IPS DF 4.7 (cell line): ENCODE results near the gene RAC2.
"Not testable (repeated sequence)": the region's sequence is repeated elsewhere in the genome, so short reads cannot be mapped to it uniquely, and the experiment has no call there.

ENCODE experiments used
- DNase-seq: peaks from one replicate; pipeline ENCODE4 v3.0.0-alpha.2; 2013; ENCODE audit warnings: low spot score; ENCODE audit errors: extremely low read depth

Gene RAC2

DNA sequence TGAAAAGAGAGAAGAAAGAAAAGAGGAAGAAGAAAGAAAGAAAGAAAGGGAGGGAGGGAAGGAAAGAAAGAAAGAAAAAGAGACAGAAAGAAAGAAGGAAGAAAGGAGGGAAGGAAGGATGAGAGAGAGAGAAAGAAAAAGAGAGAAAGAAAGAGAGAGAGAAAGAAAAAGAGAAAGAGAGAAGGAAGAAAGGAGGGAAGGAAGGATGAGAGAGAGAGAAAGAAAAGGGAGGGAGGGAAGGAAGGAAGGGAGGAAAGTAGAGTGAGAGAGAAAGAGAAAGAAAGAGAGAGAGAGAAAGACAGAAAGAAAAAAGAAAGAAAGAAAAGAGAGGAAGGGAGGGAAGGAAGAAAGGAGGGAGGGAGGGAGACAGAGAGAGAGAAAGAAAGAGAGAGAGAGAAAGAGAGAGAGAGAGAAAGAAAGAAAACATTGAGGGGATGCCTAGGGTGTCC, 11.5 kb upstream of the RAC2 start:
- no peak for DNase-seq

- no peak for DNase-seq
Measured at GRCh38 chr22:37254867-37255233, 10.8 kb upstream of the RAC2 start.

GRCh38 chr22:37254209-37254866, 10.3 kb upstream of the RAC2 start:
- DNase-seq, result no peak

DNA sequence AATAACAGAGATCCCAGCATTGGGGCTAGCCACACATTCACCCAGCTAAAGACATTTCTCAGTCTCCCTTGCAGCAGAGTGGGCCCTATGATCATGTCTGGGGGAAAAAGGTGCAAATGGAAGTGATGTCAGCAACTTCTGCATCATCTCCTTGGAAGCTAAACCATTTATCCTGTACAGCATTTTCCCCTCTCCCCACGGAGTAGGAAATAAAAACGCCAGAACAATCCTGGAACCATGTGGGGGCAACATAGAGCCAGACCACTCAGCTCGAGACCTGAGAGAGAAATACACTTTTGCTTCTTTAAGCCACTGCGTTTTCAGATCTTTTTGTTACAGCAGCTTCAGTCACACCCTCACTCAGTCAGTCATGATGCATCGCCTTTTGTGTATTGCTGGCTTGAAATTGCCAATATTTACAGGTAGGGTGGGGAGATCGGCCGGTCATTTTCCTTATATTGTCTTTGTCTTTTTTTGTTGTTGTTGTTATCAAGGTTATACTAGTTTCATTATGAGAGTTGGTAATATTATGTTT, 9.1 kb upstream of the RAC2 start:
- DNase-seq, result no peak

DNA sequence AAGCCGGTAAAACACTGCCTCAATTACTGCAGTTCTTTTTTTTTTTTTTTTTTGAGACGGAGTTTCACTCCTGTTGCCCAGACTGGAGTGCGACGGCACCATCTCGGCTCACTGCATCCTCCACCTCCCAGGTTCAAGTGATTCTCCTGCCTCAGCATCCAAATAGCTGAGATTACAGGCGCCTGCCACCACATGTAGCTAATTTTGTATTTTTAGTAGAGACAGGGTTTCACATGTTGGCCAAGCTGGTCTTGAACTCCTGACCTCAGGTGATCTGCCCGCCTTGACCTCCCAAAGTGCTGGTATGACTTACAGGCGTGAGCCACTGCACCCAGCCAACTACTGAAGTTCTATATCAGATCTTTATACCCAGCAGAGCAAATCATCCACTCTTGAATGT, 7.8 kb upstream of the RAC2 start:
- not testable (repeated sequence) for DNase-seq

DNA sequence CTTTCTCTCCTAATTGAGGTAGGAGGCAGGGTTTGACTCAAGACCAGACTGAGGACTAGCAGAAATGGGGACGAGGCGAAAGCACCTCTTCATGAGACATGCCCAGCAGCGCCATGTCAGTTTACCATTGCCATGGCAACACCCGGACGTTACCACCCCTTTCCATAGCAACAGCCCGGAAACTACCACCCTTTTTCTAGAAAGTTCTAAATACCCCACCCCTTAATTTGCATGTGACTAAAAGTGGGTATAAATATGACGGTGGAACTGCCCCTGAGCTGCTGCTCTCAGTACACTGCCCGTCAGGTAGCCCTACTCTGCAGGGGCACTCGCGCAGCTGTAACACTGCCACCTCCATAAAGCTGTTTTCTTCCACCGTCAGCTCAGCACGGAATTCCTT, 5.9 kb upstream of the RAC2 start:
- DNase-seq, result no peak

DNA sequence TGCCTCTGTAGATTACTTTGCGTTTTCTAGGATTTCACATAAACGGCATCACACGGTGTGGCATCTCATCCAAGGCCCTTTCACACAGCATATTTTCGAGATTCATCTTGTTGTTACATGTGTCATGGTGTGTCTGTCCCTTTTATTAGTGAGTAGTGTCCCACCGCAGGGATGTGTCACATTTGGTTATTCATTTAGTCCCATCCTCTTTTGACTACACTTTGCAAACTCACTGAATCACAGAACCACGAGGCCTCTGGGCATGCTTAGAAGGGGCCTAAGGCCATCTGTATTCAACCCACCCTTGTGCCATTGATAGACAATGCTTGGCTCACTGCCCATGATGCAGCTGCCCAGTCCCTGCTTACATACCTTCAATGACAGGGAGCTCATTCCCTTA, 4.2 kb upstream of the RAC2 start:
- no peak for DNase-seq

DNA sequence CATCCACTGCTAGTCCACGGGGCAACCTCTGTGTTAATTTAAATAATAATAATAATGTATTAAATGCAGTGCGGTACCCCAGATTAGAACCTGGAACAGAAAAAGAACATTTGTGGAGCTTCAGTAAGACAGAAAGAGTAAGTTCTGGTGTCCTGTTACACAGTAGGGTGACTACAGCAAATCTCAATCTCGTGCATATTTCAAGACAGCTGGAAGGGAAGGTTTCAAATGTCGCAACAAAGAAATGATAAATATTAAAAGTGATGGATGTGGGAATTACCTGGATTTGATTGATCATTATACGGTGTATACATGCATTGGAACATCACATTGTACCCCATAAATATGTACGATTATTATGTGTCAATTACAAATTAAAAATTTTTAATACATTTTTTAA, 1.7 kb upstream of the RAC2 start:
- DNase-seq, result no peak

- DNase-seq, result no peak
Measured at GRCh38 chr22:37244922-37245722, 1.1 kb upstream of the RAC2 start.

DNA sequence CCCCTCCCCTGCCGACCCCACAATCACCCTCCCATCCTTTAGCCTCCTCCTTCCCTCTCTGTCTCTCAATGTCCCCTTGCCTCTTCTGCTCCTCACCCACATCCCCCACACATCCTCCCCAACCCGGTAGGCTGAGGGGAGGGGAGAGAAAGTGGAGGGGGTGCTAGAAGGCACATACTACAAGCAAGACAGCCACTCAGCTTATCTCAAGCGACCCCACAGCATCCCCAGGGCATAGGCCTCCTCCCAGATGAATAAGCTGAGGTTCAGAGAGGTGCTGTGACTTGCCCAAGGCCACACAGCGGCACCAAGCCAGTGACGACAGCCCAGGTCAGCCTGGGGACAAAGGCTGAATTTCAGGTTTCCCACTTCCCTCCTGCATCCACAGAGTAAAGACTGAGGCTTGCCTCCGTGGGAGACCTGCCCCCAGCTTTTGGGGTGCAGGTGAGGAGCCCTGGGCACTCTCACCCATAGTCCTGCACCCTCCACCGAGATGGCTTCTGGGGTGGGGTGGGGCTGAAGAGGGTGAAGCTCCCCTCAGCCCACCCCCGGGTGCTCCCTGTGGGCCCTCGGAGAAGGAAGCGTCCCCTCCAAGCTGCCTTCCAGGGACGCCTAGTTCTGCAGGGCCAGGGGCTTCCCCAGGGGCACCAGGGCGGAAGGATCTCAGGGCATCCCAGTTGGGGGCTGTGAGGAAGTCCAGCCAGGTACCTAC, 511 bp downstream of the RAC2 start:
- no peak for DNase-seq

DNA sequence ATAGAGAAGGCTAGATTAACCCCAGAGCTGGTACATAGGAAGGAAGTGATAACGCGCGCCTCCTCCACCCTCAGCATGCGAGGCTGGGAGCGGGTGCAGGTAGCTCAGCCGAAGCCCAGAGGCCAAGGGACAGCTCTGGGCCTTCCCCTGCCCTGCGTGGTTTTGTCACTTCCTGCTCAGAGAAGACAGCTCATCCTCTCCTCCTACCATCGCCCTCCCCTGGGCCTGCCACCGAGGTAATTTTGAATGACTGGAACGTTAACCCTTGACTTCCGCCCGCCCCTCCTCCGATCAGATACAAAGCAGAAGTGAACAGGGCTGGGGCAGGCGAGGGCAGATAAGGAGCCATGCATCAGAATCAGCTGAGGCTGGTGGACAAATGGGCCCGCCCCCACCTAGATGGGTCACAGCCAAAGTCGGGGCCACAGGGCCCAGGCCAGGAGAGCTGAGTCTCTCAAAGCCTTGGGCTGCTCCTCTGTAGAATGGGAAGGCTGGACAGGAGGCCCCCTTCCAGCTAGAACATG, 1.6 kb downstream of the RAC2 start:
- DNase-seq, result no peak

GRCh38 chr22:37241351-37242142, 2.5 kb downstream of the RAC2 start:
- DNase-seq, result no peak

DNA sequence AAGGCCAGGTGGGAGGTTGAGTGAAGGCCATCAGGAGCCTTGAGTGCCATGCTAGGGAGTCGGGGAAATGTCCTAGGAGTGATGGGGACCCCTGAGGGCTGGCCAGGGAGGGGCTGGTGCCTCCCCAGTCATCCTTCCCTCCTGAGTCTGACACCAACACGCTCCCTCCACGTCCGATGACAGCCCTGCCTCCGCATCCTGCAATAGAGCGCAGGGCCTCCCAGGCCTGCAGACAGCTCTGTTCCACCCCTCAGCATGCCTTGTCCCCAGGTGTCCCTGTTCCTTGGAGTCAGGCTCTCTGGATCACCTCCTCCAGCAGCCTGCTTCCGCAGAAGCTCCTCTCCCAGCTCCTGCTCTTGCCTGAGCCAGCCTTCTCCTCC, 3.1 kb downstream of the RAC2 start:
- no peak for DNase-seq

- DNase-seq, result no peak
Measured at GRCh38 chr22:37240240-37240940, 3.7 kb downstream of the RAC2 start.

DNA sequence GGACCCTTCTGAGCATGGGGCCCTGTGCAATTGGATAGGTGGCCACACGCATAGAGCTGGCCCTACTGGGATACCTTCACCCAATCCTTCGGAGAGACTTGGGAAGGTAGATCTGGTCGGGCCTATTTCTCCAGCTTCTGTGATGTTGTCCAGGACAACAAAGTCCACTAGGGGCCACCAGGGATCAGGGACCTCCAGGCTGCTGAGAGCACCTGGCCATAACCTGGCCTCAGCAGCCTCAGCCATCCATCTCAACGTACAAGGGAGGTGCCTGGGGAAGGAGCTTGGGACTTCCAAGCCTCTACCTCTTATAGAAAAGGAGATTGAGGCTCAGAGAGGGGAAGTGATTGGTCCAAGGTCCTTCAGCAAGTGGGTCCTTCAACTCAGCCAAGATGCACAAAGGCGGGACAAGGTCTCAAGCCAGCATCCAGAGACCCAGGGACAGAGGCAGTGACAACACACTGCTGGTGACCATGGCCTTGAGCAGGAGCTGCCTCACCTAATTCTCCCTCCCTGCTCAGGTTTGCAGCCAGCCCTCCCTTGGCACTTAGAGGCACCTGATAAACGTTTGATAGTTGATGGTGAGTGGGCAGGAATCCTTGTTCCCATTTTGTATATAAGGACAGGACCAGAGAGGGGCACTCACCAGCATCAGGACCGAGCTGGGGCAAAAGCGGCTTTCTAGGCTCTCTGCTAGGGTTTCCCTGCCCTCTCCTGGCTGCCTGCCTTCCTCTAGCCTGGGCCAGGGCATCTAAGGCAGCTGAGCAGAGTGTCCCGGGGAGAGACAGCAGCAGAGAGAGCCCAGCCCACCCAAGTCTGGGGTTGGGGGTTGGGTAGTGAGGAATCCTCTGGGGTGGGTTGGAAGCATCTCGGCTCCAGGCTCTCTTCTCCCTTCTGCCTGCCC, 4.5 kb downstream of the RAC2 start:
- DNase-seq, result no peak

DNA sequence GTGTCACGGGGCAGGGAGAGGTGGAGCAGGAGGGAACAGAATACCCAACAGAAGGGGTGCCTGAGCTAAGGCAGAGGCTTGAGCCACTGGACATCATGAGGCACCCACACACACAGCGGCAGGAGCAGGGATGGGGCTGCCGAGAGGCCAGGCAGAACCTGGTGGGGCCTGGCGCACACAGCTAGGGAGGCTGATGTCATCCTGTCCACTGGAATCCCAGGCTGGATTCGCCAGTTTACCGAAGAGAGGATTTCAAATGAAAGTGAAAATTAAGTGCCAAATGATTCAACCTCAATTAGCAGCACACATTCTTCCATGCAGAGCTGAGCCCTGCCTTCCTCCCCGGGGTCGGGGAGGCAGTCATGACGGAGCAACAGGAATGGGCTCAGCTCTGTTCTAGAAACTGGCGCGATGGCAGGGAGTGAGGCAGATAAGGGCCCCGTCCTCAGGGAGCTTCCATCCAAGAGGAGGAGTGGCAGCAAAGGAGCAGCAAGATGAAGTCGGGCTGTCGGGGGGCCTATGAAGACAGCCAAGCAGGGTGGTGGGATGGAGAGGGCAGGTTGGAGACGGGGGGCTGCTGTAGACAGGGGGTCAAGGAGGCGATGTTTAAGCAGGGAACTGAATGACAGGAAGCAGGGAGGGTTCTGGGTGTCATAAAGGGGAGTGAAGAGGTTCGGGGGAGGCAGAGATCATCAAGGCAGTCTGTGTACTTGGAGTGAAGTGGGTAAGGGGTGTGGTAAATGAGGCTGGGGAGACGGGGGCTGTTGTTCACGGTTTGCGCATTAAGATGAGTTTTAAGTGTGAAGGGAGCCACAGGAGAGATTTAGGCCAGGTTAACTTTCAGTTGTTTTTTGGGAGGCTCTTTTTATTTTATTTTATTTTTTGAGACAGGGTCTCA, 6.4 kb downstream of the RAC2 start:
- no peak for DNase-seq

DNA sequence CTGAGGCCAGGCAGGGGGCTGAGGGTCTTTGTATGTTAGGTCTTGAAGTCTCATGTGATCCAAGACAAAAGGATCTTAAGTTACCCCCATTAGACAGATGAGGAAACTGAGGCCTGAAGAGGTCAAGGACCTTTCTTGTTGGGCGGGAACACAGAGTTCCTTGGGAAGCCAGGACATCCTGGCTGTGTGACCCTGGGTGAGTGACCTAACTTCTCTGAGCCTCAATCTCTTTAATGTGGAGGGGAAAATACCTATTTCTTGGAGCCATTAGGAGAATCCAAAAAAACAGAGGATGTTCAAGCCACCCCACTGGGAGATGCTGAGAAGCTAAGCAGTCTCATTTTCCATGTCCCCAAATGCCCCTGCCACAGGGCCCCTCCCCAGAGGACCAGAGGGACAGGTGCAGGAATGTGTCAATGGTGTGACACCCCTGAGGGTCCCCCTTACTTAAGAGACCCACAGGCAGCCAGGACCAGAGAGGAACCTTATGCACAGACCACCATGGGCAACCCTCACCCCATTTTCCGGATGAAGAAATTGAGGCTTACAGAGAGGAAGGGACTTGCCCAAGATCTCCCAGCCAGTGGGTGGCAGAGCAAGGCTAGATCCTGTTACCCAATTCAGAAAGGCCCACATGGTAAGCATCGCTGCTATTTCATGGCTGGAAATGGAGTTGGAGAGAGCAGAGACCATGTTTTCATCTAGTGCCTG, 8.0 kb downstream of the RAC2 start:
- DNase-seq, result no peak
